Measurements from ENCODE around the gene VPS54.

DNA sequence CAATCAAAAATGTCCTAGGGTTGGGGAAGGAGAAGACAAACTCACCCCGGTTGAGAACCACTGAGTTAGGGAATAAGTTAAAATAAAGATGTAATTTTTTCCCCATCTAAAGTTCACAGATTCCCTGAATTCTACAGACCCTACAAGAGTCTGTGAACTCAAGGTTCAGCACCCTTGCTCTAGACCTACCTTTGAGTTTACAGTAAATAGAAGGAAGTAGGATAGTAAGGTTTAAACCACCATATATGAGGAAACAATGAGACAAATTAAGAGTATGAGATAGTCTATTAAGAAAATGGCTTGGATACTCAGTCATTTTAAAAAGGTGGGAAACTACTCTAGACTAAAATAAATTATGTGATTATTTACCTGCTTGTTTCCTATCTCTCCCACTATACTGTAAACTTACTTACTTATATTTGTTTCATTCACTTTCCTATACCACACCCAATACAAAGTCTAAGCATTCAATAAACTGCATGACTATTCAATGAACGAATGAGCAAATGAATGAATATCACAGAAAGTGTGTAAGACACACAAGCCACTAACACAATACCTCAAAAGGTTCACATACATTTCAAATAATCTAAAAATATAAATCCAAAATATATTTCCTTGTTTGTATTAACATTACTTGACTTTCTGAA is 13.4 kb downstream of the VPS54 start:
- TF ChIP-seq, protein P1, sequence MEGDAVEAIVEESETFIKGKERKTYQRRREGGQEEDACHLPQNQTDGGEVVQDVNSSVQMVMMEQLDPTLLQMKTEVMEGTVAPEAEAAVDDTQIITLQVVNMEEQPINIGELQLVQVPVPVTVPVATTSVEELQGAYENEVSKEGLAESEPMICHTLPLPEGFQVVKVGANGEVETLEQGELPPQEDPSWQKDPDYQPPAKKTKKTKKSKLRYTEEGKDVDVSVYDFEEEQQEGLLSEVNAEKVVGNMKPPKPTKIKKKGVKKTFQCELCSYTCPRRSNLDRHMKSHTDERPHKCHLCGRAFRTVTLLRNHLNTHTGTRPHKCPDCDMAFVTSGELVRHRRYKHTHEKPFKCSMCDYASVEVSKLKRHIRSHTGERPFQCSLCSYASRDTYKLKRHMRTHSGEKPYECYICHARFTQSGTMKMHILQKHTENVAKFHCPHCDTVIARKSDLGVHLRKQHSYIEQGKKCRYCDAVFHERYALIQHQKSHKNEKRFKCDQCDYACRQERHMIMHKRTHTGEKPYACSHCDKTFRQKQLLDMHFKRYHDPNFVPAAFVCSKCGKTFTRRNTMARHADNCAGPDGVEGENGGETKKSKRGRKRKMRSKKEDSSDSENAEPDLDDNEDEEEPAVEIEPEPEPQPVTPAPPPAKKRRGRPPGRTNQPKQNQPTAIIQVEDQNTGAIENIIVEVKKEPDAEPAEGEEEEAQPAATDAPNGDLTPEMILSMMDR (IDR thresholded peaks at IDR 0.05) = no peak
- TF ChIP-seq POLR2A (IDR thresholded peaks at IDR 0.05) (no peak), EP300 (IDR thresholded peaks at IDR 0.05) (no peak)

Measured in tibial nerve (tissue), 4 donors.